ENCODE measurements around the gene MSL3. TPM values are rescaled to one million over a fixed set of nuclear protein-coding genes. Genes with fewer than 3 reads are reported as not detected.
A peak's percentile ranks its signal among the peaks of the same experiment; 100 is the strongest.

MSL3 gene
- polyA plus RNA-seq, 2 of the 4 experiments (the other 2 are of a cell fraction) = 32.4 to 51.7 TPM

- ChIA-PET CTCF (interaction anchor here (1.4 kb wide), 1 partner anchor 17 kb away, joined by 3 read pairs; no protein-coding TSS in a partner anchor), POLR2A (no interaction called here)
- H3K27ac ChIP-seq = no peak overlapping the region
- no peak overlapping the region for H3K4me3 ChIP-seq
- no peaks in the 10 kb centered on the region for H3K9me3 ChIP-seq
- WGBS (ENCODE audit: missing lambda C conversion rate) = 29% methylated on average over 3 of the region's 3 CpGs
- DNase-seq (ENCODE audit: low read depth in 1 of 2, low spot score in 1 of 2) = no peak
- H3K4me1 ChIP-seq = no peaks in the 10 kb centered on the region
- no peak for TF ChIP-seq CTCF (IDR thresholded peaks at IDR 0.05)
- TF ChIP-seq RNF2 (IDR thresholded peaks at IDR 0.05; ENCODE audit: borderline replicate concordance, low read depth) = no peak
- no peak for TF ChIP-seq PBX3 (IDR thresholded peaks at IDR 0.05)
- no peak for TF ChIP-seq RAD21 (conservative IDR thresholded peaks at IDR 0.05 in 1 of 2, IDR thresholded peaks at IDR 0.05 in 1 of 2)
- TF ChIP-seq ZSCAN20 (CRISPR knock-in tag; IDR thresholded peaks at IDR 0.05) = no peak
- TF ChIP-seq MAX (IDR thresholded peaks at IDR 0.05) = no peak
- no peak for TF ChIP-seq ATOH8 (CRISPR knock-in tag; IDR thresholded peaks at IDR 0.05; ENCODE audit: low read depth)
- no peak for TF ChIP-seq CHD2 (IDR thresholded peaks at IDR 0.05; ENCODE audit: low read length, partially characterized antibody)
- no peak for TF ChIP-seq E2F6 (IDR thresholded peaks at IDR 0.05; ENCODE audit: borderline replicate concordance, low read depth)
- TF ChIP-seq EHMT2 (IDR thresholded peaks at IDR 0.05; ENCODE audit: low read depth) = no peak
- TF ChIP-seq JUN (IDR thresholded peaks at IDR 0.05) = no peak
- no peak overlapping the region for H3K4me2 ChIP-seq
- no peak for ATAC-seq
- no peak for FAIRE-seq
These were observed 17.2 kb upstream of the MSL3 start for GRCh38 chrX:11740794-11741193.

GRCh38 chrX:11741574-11741973 is 16.5 kb upstream of the MSL3 start:
- 36% methylated on average over 2 of the region's 2 CpGs for WGBS (ENCODE audit: missing lambda C conversion rate)
- POLR2A ChIA-PET = no interaction called here
- Histone ChIP-seq H3K4me3 (no peak overlapping the region), H3K4me2 (no peak overlapping the region), H3K4me1 (no peaks in the 10 kb centered on the region), H3K9me3 (no peaks in the 10 kb centered on the region), H3K27ac (no peak overlapping the region)
- no peak for DNase-seq (ENCODE audit: low read depth in 1 of 2, low spot score in 1 of 2)
- FAIRE-seq = peak; percentile 94
- CTCF ChIA-PET = interaction anchor here (1.4 kb wide), 1 partner anchor 18 kb away, joined by 3 read pairs; no protein-coding TSS in a partner anchor
- TF ChIP-seq RNF2 (IDR thresholded peaks at IDR 0.05; ENCODE audit: borderline replicate concordance, low read depth) = no peak
- no peak for TF ChIP-seq JUN (IDR thresholded peaks at IDR 0.05)
- TF ChIP-seq CEBPB (IDR thresholded peaks at IDR 0.05) = no peak
- no peak for TF ChIP-seq ATOH8 (CRISPR knock-in tag; IDR thresholded peaks at IDR 0.05; ENCODE audit: low read depth)
- no peak for TF ChIP-seq HOXB5 (CRISPR knock-in tag; IDR thresholded peaks at IDR 0.05)
- no peak for TF ChIP-seq FOXS1 (CRISPR knock-in tag; IDR thresholded peaks at IDR 0.05)
- TF ChIP-seq POLR2AphosphoS2 (conservative IDR thresholded peaks at IDR 0.05; ENCODE audit: low read length) = no peak
- no peak for TF ChIP-seq ZFP36 (IDR thresholded peaks at IDR 0.05; ENCODE audit: borderline replicate concordance, partially characterized antibody)
- no peak for TF ChIP-seq CBX8 (IDR thresholded peaks at IDR 0.05)
- no peak for TF ChIP-seq SREBF2 (IDR thresholded peaks at IDR 0.05)
- TF ChIP-seq BCL3 (IDR thresholded peaks at IDR 0.05) = no peak
- no peak for TF ChIP-seq POLR2A (IDR thresholded peaks at IDR 0.05; ENCODE audit: low read length)
- TF ChIP-seq EHF (CRISPR knock-in tag; IDR thresholded peaks at IDR 0.05) = no peak
- no peak for TF ChIP-seq E2F6 (IDR thresholded peaks at IDR 0.05; ENCODE audit: borderline replicate concordance, low read depth)
- no peak for TF ChIP-seq ESRRA (IDR thresholded peaks at IDR 0.05; ENCODE audit: borderline replicate concordance, low read length)
- TF ChIP-seq TFCP2L1 (CRISPR knock-in tag; IDR thresholded peaks at IDR 0.05) = no peak
- TF ChIP-seq RFX5 (IDR thresholded peaks at IDR 0.05) = no peak
- ATAC-seq = no peak
